Loucy (cell line): ENCODE data around the gene BDKRB1.

ENCODE experiments used
- H2AFZ ChIP-seq: fragments of 200-600 bp; sonication (generic); 2 replicates; pipeline ENCODE4 v1.6.0; 2016; ENCODE audit warnings: antibody characterized with exemption, mild to moderate bottlenecking, low read length, moderate library complexity
- H3F3A ChIP-seq: fragments of 200-600 bp; 2 replicates; pipeline ENCODE4 v1.6.0; 2016; ENCODE audit warnings: antibody characterized with exemption, low read depth, mild to moderate bottlenecking
- H3K27me3 ChIP-seq: fragments of 200-600 bp; sonication (generic); 2 replicates; pipeline ENCODE4 v1.6.1; 2014; ENCODE audit warnings: low read length, mild to moderate bottlenecking; ENCODE audit not compliant: insufficient read depth, poor library complexity, severe bottlenecking
- H3K36me3 ChIP-seq: fragments of 200-600 bp; sonication (generic); 2 replicates; pipeline ENCODE4 v1.6.1; 2016; ENCODE audit warnings: low read length; ENCODE audit not compliant: insufficient read depth
- H3K4me1 ChIP-seq: fragments of 200-600 bp; sonication (generic); 2 replicates; pipeline ENCODE4 v1.5.1; 2014; ENCODE audit warnings: low read length, mild to moderate bottlenecking; ENCODE audit not compliant: insufficient read depth, poor library complexity, severe bottlenecking
- H3K4me2 ChIP-seq: fragments of 200-600 bp; sonication (generic); 2 replicates; pipeline ENCODE4 v1.6.0; 2014; ENCODE audit warnings: antibody characterized with exemption, low read length, low read depth, mild to moderate bottlenecking; ENCODE audit not compliant: poor library complexity, severe bottlenecking
- H3K4me3 ChIP-seq: fragments of 200-600 bp; sonication (generic); 2 replicates; pipeline ENCODE4 v1.5.1; 2014; ENCODE audit warnings: low read length, mild to moderate bottlenecking, mixed read lengths; ENCODE audit not compliant: poor library complexity, severe bottlenecking
- H3K79me2 ChIP-seq: fragments of 200-600 bp; sonication (generic); 2 replicates; pipeline ENCODE4 v1.6.1; 2014; ENCODE audit warnings: low read length; ENCODE audit not compliant: insufficient read depth
- H3K9ac ChIP-seq: fragments of 200-600 bp; sonication (generic); 2 replicates; pipeline ENCODE4 v1.6.0; 2014; ENCODE audit warnings: mild to moderate bottlenecking, low read depth, low read length, moderate library complexity; ENCODE audit not compliant: poor library complexity, severe bottlenecking
- H3K9me2 ChIP-seq: fragments of 200-600 bp; sonication (generic); replicated peaks from 2 replicates; pipeline ENCODE4 v1.6.1; 2016; ENCODE audit warnings: low read depth, low read length, mixed read lengths
- H3K9me3 ChIP-seq: fragments of 200-600 bp; sonication (generic); 2 replicates; pipeline ENCODE4 v1.6.1; 2014; ENCODE audit warnings: mild to moderate bottlenecking, antibody characterized with exemption, low read length, low read depth; ENCODE audit not compliant: insufficient read depth
- H4K20me1 ChIP-seq: fragments of 200-600 bp; sonication (generic); 2 replicates; pipeline ENCODE4 v1.6.0; 2014; ENCODE audit warnings: antibody characterized with exemption, low read length, mild to moderate bottlenecking; ENCODE audit not compliant: insufficient read depth, poor library complexity, severe bottlenecking
- CTCF ChIP-seq: fragments of 200-600 bp; sonication (generic); conservative IDR thresholded peaks from 2 replicates; pipeline ENCODE4 v1.5.1; 2014; ENCODE audit warnings: mild to moderate bottlenecking, antibody characterized with exemption, low read length
- EZH2phosphoT487 ChIP-seq: fragments of 200-600 bp; IDR thresholded peaks from 2 replicates; pipeline ENCODE4 v1.6.1; 2018; ENCODE audit warnings: antibody characterized with exemption, mild to moderate bottlenecking, moderate library complexity, borderline replicate concordance

Gene BDKRB1

GRCh38 chr14:96250485-96250884, 5.5 kb upstream of the BDKRB1 start:
- Histone ChIP-seq H3K9me3 (no peaks in the 10 kb centered on the region; the same call in 1 of the 2 replicates), H3K79me2 (no peaks in the 10 kb centered on the region), H2AFZ (no peak overlapping the region), H3F3A (no peaks in the 10 kb centered on the region), H3K36me3 (no peaks in the 10 kb centered on the region), H3K27me3 (no peaks in the 10 kb centered on the region), H3K4me3 (no peak overlapping the region), H3K9ac (no peak overlapping the region), H3K4me1 (no peaks in the 10 kb centered on the region), H4K20me1 (no peaks in the 10 kb centered on the region), H3K4me2 (no peak overlapping the region), H3K9me2 (no peaks in the 10 kb centered on the region)
- no peak for TF ChIP-seq EZH2phosphoT487
- no peak for TF ChIP-seq CTCF

- H2AFZ ChIP-seq = no peak overlapping the region
Observed at GRCh38 chr14:96251656-96252155, 4.3 kb upstream of the BDKRB1 start.

GRCh38 chr14:96252323-96252998, 3.5 kb upstream of the BDKRB1 start:
- H3F3A ChIP-seq = no peaks in the 10 kb centered on the region
- H3K9me2 ChIP-seq = no peaks in the 10 kb centered on the region
- H3K9ac ChIP-seq = no peak overlapping the region
- TF ChIP-seq CTCF = no peak
- no peaks in the 10 kb centered on the region for H4K20me1 ChIP-seq
- no peak overlapping the region for H3K4me3 ChIP-seq
- no peak overlapping the region for H3K4me2 ChIP-seq
- no peaks in the 10 kb centered on the region for H3K4me1 ChIP-seq
- no peak overlapping the region for H2AFZ ChIP-seq
- H3K36me3 ChIP-seq = no peaks in the 10 kb centered on the region
- no peaks in the 10 kb centered on the region; the same call in 1 of the 2 replicates for H3K9me3 ChIP-seq
- H3K79me2 ChIP-seq = no peaks in the 10 kb centered on the region
- no peaks in the 10 kb centered on the region for H3K27me3 ChIP-seq

More at GRCh38 chr14:96251656-96252155, 4.3 kb upstream of the BDKRB1 start:
- Histone ChIP-seq H3K4me3 (no peak overlapping the region), H3F3A (no peaks in the 10 kb centered on the region), H3K9me3 (no peaks in the 10 kb centered on the region; the same call in 1 of the 2 replicates), H3K4me1 (no peaks in the 10 kb centered on the region), H3K79me2 (no peaks in the 10 kb centered on the region), H3K9me2 (no peaks in the 10 kb centered on the region), H3K4me2 (no peak overlapping the region), H3K9ac (no peak overlapping the region), H4K20me1 (no peaks in the 10 kb centered on the region), H3K36me3 (no peaks in the 10 kb centered on the region), H3K27me3 (no peaks in the 10 kb centered on the region)
- TF ChIP-seq EZH2phosphoT487 = no peak
- TF ChIP-seq CTCF = no peak
